ES-I3 (cell line): ENCODE data around the gene C9orf57.
"Not testable (repeated sequence)": the region's sequence is repeated elsewhere in the genome, so short reads cannot be mapped to it uniquely, and the experiment has no call there.

Source experiments
- H3K36me3 ChIP-seq: 2 replicates; pipeline ENCODE4 v1.6.1; 2013; ENCODE audit warnings: mild to moderate bottlenecking, low read length, control low read depth, moderate library complexity; ENCODE audit not compliant: insufficient read depth
- H3K4me1 ChIP-seq: 2 replicates; pipeline ENCODE4 v1.6.1; 2013; ENCODE audit warnings: mild to moderate bottlenecking, control low read depth, low read length; ENCODE audit not compliant: insufficient read depth
- H3K9ac ChIP-seq: 2 replicates; pipeline ENCODE4 v1.6.1; 2013; ENCODE audit warnings: low read depth, mild to moderate bottlenecking, low read length, moderate library complexity
- H3K9me3 ChIP-seq: 2 replicates; pipeline ENCODE4 v1.6.1; 2013; ENCODE audit warnings: mild to moderate bottlenecking, low read length, moderate library complexity; ENCODE audit not compliant: control insufficient read depth, insufficient read depth

Gene C9orf57

GRCh38 chr9:72060513-72060912 is at the start of gene C9orf57:
TSS of gene C9orf57 (minus strand) at chr9:72060613. CDS start at chr9:72059331, 1,282 bp downstream.
- Histone ChIP-seq H3K9me3 (no peaks in the 10 kb centered on the region), H3K9ac (no peak within 1 kb of the TSS)

GRCh38 chr9:72102520-72102919 is 42.1 kb upstream of the C9orf57 start:
- no peaks in the 10 kb centered on the region for H3K36me3 ChIP-seq
- no peaks in the 10 kb centered on the region for H3K4me1 ChIP-seq
- no peaks in the 10 kb centered on the region for H3K9me3 ChIP-seq
- H3K9ac ChIP-seq = no peak overlapping the region

More at GRCh38 chr9:72060513-72060912, at the start of gene C9orf57:
- no peaks in the 10 kb centered on the region for H3K36me3 ChIP-seq
- no peaks in the 10 kb centered on the region for H3K4me1 ChIP-seq

- H3K4me1 ChIP-seq = not testable (repeated sequence)
Observed at GRCh38 chr9:72095520-72095919, 35.1 kb upstream of the C9orf57 start.

GRCh38 chr9:72092820-72093219 is 32.4 kb upstream of the C9orf57 start:
- no peak overlapping the region for H3K9ac ChIP-seq
- H3K4me1 ChIP-seq = no peaks in the 10 kb centered on the region
- no peaks in the 10 kb centered on the region for H3K36me3 ChIP-seq
- H3K9me3 ChIP-seq = no peaks in the 10 kb centered on the region

More at GRCh38 chr9:72095520-72095919, 35.1 kb upstream of the C9orf57 start:
- not testable (repeated sequence) for H3K9ac ChIP-seq, H3K36me3 ChIP-seq, H3K9me3 ChIP-seq

GRCh38 chr9:72089451-72090130 is 29.2 kb upstream of the C9orf57 start:
- Histone ChIP-seq H3K9me3 (no peaks in the 10 kb centered on the region), H3K36me3 (no peaks in the 10 kb centered on the region), H3K9ac (no peak overlapping the region), H3K4me1 (no peaks in the 10 kb centered on the region)

GRCh38 chr9:72082536-72082935 is 22.1 kb upstream of the C9orf57 start:
- H3K36me3 ChIP-seq = no peaks in the 10 kb centered on the region
- H3K9me3 ChIP-seq = no peaks in the 10 kb centered on the region
- H3K9ac ChIP-seq = no peak overlapping the region
- H3K4me1 ChIP-seq = no peaks in the 10 kb centered on the region

- not testable (repeated sequence) for H3K36me3 ChIP-seq, H3K9me3 ChIP-seq, H3K4me1 ChIP-seq, H3K9ac ChIP-seq
Observed at GRCh38 chr9:72074666-72075065, 14.3 kb upstream of the C9orf57 start.

GRCh38 chr9:72065076-72065475 is 4.7 kb upstream of the C9orf57 start:
- Histone ChIP-seq H3K9me3 (no peaks in the 10 kb centered on the region), H3K4me1 (no peaks in the 10 kb centered on the region), H3K9ac (no peak overlapping the region), H3K36me3 (no peaks in the 10 kb centered on the region)

- H3K36me3 ChIP-seq = no peaks in the 10 kb centered on the region
- no peak overlapping the region for H3K9ac ChIP-seq
- H3K4me1 ChIP-seq = no peaks in the 10 kb centered on the region
- H3K9me3 ChIP-seq = no peaks in the 10 kb centered on the region
Observed at GRCh38 chr9:72052122-72052521, 8.3 kb downstream of the C9orf57 start.

GRCh38 chr9:72048850-72049249 is 11.6 kb downstream of the C9orf57 start:
- Histone ChIP-seq H3K4me1 (no peaks in the 10 kb centered on the region), H3K9me3 (no peaks in the 10 kb centered on the region), H3K36me3 (no peaks in the 10 kb centered on the region), H3K9ac (no peak overlapping the region)

- Histone ChIP-seq H3K36me3 (no peaks in the 10 kb centered on the region), H3K9ac (no peak overlapping the region), H3K4me1 (no peaks in the 10 kb centered on the region), H3K9me3 (no peaks in the 10 kb centered on the region)
Observed at GRCh38 chr9:72046630-72047456, 13.6 kb downstream of the C9orf57 start.

GRCh38 chr9:72044095-72044494 is 16.3 kb downstream of the C9orf57 start:
- Histone ChIP-seq H3K36me3 (no peaks in the 10 kb centered on the region), H3K4me1 (no peaks in the 10 kb centered on the region), H3K9ac (no peak overlapping the region), H3K9me3 (no peaks in the 10 kb centered on the region)

GRCh38 chr9:72043576-72043975 is 16.8 kb downstream of the C9orf57 start:
- Histone ChIP-seq H3K36me3 (no peaks in the 10 kb centered on the region), H3K9me3 (no peaks in the 10 kb centered on the region), H3K4me1 (no peaks in the 10 kb centered on the region), H3K9ac (no peak overlapping the region)

GRCh38 chr9:72042928-72043327 is 17.5 kb downstream of the C9orf57 start:
- H3K36me3 ChIP-seq = no peaks in the 10 kb centered on the region
- H3K9me3 ChIP-seq = no peaks in the 10 kb centered on the region
- no peaks in the 10 kb centered on the region for H3K4me1 ChIP-seq
- no peak overlapping the region for H3K9ac ChIP-seq

GRCh38 chr9:72041775-72042194 is 18.6 kb downstream of the C9orf57 start:
- H3K9me3 ChIP-seq = no peaks in the 10 kb centered on the region
- no peaks in the 10 kb centered on the region for H3K4me1 ChIP-seq
- no peak overlapping the region for H3K9ac ChIP-seq

More at GRCh38 chr9:72041775-72042194, 18.6 kb downstream of the C9orf57 start:
- no peaks in the 10 kb centered on the region for H3K36me3 ChIP-seq
